Peyer's patch (tissue), 4 donors: ENCODE measurements around the gene LGMN. TPM values are rescaled to one million over a fixed set of nuclear protein-coding genes. Genes with fewer than 3 reads are reported as not detected.
A peak's percentile ranks its signal among the peaks of the same experiment; 100 is the strongest.
"Not testable (repeated sequence)": the region's sequence is repeated elsewhere in the genome, so short reads cannot be mapped to it uniquely, and the experiment has no call there.

ENCODE experiments used
- DNase-seq, 3 donors: peaks; one replicate each; pipeline ENCODE4 v3.0.0-alpha.2; 2017 to 2019
- H3K27ac ChIP-seq, 4 donors: fragments of 200-600 bp; sonication (generic); one replicate each; pipeline ENCODE4 v1.5.1; 2016 to 2019
- H3K27me3 ChIP-seq, 2 donors: fragments of 200-600 bp; sonication (generic); one replicate each; pipeline ENCODE4 v1.5.1; 2019
- H3K36me3 ChIP-seq, 3 donors: fragments of 200-600 bp; sonication (generic); one replicate each; pipeline ENCODE4 v1.5.1; 2016 to 2019
- H3K4me1 ChIP-seq, 4 donors: fragments of 200-600 bp; sonication (generic); one replicate each; pipeline ENCODE4 v1.5.1; 2016 to 2019
- H3K4me3 ChIP-seq, 4 donors: fragments of 200-600 bp; sonication (generic); 1 replicate in 3 of 4; 2 replicates in 1 of 4; pipeline ENCODE4 v1.5.1; 2016 to 2019; ENCODE audit warnings: mild to moderate bottlenecking in 1 of 4
- H3K9me3 ChIP-seq, 4 donors: fragments of 200-600 bp; sonication (generic); one replicate each; pipeline ENCODE4 v1.5.1; 2016 to 2019; ENCODE audit warnings: mild to moderate bottlenecking in 1 of 4
- POLR2A ChIP-seq, 2 donors: fragments of 450-650 bp; IDR thresholded peaks; one replicate each; pipeline ENCODE4 v1.5.1; 2017; ENCODE audit warnings: antibody characterized with exemption in 2 of 2, mild to moderate bottlenecking in 2 of 2, moderate library complexity in 2 of 2
- total RNA-seq, 4 donors: library from RNA; depleted of rRNA; stranded (reverse); fragments of >200 nt; gene quantifications; one replicate each; pipeline ENCODE4 v1.1.0, GENCODE V29; 2016
- TF ChIP-seq, protein P1 (sequence below), 6 experiments: fragments of 450-650 bp in 4 of 6; fragments of 200-600 bp in 2 of 6; sonication (generic) in 1 of 6; IDR thresholded peaks; one replicate each; pipeline ENCODE4 v1.5.1; 2017 to 2019; ENCODE audit warnings: antibody characterized with exemption in 6 of 6, mild to moderate bottlenecking in 3 of 6, moderate library complexity in 1 of 6

The LGMN gene
- total RNA-seq, 4 donors from 2014 or later, result 16.5 to 108 (median 82.5) TPM

DNA sequence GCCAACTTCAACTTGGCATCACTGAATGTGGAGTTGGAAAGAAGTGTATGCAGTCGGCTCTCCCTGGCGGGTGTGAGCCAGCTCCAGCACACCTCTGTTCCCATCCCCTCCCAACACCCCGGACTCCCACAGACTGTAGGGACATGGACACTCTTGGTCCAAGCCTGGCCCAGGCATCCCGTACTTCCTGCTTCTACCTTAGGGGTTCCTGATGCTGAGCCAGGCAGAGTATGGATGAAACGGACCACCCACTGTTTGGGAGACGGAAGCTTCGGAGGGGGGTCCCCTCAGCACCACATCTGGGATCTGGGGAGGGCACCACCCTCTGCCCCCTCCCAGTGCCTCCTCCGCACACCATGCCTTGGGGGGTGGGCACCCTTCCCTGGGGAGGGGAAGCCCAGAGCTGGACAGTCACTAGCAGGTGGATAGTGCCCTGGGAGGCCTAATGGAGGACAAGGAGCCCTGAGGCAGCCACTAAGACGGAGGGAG lies 62.0 kb downstream of the LGMN start:
- H3K4me1 ChIP-seq, result peaks cover 0 to 23% (median 2%) of the 10 kb centered on the region in 4 donors
- H3K36me3 ChIP-seq, result peaks cover 0 to 44% (median 0%) of the 10 kb centered on the region in 3 donors
- no peak for DNase-seq
- no peaks in the 10 kb centered on the region for H3K9me3 ChIP-seq
- no peaks in the 10 kb centered on the region for H3K27me3 ChIP-seq
- peak overlapping the region in 1 of 4 donors; percentile 10 for H3K27ac ChIP-seq
- no peak for TF ChIP-seq POLR2A (IDR thresholded peaks at IDR 0.05)
- TF ChIP-seq, protein P1, sequence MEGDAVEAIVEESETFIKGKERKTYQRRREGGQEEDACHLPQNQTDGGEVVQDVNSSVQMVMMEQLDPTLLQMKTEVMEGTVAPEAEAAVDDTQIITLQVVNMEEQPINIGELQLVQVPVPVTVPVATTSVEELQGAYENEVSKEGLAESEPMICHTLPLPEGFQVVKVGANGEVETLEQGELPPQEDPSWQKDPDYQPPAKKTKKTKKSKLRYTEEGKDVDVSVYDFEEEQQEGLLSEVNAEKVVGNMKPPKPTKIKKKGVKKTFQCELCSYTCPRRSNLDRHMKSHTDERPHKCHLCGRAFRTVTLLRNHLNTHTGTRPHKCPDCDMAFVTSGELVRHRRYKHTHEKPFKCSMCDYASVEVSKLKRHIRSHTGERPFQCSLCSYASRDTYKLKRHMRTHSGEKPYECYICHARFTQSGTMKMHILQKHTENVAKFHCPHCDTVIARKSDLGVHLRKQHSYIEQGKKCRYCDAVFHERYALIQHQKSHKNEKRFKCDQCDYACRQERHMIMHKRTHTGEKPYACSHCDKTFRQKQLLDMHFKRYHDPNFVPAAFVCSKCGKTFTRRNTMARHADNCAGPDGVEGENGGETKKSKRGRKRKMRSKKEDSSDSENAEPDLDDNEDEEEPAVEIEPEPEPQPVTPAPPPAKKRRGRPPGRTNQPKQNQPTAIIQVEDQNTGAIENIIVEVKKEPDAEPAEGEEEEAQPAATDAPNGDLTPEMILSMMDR (IDR thresholded peaks at IDR 0.05), result no peak
- peak overlapping the region in 2 of 4 donors; percentile 34 to 45 for H3K4me3 ChIP-seq

DNA sequence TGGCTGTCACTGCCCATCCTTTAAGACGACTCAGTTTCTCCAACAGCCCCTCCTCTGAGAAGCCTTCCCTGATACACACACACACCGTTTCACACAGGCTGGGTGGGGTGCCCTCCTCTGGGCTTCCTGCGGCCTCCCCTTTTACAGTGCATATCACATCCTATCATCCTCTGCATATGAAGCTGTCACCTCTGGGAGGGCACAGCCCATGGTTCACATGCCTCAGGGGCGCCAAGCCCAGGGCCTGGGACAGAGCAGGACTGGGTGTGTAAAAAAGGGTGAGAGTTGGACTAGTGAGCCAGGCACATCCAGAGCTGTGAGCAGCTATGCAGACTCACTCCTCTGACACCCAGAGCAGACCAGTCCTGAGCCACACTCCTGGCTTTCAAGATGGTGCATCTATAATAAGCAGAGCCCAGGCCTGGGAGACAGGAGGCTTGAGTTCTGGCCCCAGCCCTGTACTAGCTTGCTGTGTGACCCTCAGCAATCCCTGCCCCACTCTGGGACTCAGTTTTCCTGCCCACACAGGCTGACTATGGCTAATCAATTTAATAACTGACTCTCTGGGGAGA lies 62.6 kb downstream of the LGMN start:
- H3K4me3 ChIP-seq, result no peak overlapping the region
- peaks cover 0 to 44% (median 0%) of the 10 kb centered on the region in 3 donors for H3K36me3 ChIP-seq
- H3K4me1 ChIP-seq, result peaks cover 0 to 29% (median 4%) of the 10 kb centered on the region in 4 donors
- no peaks in the 10 kb centered on the region for H3K27me3 ChIP-seq
- H3K27ac ChIP-seq, result no peak overlapping the region
- H3K9me3 ChIP-seq, result no peaks in the 10 kb centered on the region
- no peak for DNase-seq
- TF ChIP-seq POLR2A (IDR thresholded peaks at IDR 0.05), result no peak
- TF ChIP-seq, protein P1 (IDR thresholded peaks at IDR 0.05), result no peak

DNA sequence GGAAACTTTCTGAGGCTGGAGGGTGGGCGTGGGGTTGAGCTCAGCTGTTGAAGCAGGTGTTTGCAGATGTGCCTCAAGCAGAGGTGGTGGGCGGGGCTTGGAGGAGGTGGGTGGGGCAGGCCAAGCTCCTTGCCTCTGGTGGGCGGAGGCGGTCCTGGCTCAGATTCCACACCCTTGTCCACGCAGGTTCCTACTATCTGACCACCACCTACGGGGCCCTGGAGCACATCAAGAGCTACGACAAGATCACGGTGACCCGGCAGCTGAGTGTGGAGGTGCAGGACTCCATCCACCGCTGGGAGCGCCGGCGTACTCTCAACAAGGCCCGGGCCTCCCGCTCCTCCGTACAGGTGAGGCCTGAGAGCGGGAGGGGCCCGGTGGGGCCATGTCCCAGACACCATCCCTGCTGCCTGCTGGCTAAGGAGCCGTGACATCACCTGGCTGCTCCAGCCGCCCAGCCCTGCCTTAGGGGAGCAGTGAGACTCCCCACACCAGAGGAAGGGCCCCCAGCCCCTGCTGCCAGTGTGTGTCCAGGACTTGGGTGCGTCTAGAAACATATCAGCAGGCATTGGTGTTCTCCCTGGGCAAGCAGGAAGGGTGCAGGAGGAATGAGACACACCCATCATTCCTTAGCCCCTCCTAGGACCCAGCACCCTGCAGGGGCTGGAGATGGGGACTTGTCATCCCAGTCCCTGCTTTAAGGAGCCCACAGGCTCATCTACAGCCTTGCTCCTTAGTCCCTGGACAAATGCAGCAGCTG lies 63.4 kb downstream of the LGMN start:
- no peak for DNase-seq
- H3K27ac ChIP-seq, result no peak overlapping the region
- peaks cover 0 to 32% (median 4%) of the 10 kb centered on the region in 4 donors for H3K4me1 ChIP-seq
- no peak overlapping the region for H3K4me3 ChIP-seq
- H3K36me3 ChIP-seq, result peaks cover 0 to 44% (median 0%) of the 10 kb centered on the region in 3 donors
- TF ChIP-seq, protein P1 (IDR thresholded peaks at IDR 0.05), result no peak
- no peak for TF ChIP-seq POLR2A (IDR thresholded peaks at IDR 0.05)
- H3K27me3 ChIP-seq, result no peaks in the 10 kb centered on the region
- H3K9me3 ChIP-seq, result no peaks in the 10 kb centered on the region

DNA sequence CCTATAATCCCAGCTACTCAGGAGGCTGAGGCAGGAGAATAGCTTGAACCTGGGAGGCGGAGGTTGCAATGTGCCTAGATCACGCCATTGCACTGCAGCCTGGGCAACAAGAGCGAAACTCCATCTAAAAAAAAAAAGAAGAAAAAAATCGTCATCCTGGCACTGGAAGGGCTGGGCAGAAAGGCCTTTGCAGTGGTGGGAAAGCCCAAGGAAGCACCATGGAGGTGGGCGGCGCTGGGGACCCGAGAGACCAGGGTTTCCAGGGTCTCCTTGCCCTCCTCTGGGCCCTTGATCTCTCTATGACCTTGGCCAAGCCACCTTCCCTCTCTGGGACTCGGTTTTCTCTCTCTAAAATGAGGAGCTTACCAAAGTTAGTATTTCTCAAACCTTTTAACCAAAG lies 65.4 kb downstream of the LGMN start:
- Histone ChIP-seq H3K27ac (no peak overlapping the region), H3K27me3 (no peaks in the 10 kb centered on the region), H3K9me3 (no peaks in the 10 kb centered on the region), H3K36me3 (peaks cover 0 to 57% (median 0%) of the 10 kb centered on the region in 3 donors), H3K4me1 (peaks cover 0 to 30% (median 4%) of the 10 kb centered on the region in 4 donors), H3K4me3 (no peak overlapping the region)
- no peak for DNase-seq
- TF ChIP-seq, protein P1 (IDR thresholded peaks at IDR 0.05), result no peak
- no peak for TF ChIP-seq POLR2A (IDR thresholded peaks at IDR 0.05)

DNA sequence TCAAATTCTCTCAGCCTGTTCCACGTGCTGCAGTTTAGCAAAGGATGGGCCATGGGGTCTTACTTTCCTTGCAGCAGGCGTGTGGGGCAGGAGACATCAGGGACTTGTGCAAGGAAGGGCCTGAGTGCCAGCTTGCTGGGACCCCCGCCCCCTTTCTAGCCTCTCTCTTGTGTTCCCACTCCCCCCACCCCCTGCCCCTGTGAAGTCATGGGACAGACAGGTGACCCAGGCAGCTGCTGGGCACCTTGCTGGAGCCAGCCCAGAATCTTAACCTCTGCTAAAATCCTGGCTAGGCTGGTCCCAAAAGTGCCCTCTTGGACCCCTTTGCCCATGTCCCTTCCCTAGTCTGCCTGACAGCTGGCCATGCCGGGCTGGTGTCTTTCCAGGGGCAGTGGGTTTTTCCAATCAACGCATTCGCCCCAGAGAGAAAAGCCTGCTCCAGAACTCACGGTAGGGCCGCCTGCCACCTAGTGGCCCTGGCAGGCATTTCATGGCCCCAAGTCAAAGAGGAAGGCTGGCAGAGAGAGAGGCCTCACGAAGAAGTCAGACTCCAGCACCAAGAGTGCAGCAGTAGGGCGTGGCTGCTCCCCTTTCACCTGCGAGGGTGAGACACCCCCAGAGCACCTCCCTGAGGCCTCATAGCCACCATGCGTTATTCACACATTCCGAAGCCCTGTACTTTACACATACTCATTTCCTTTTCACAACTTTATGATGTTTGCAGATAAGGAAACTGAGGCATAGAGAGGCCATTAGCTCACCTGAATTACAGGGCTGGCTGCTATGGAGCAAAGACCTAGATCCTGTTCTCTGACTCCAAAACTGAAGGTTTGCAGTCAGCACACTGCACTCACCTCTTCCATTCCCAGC lies 67.4 kb downstream of the LGMN start:
- TF ChIP-seq, protein P1 (IDR thresholded peaks at IDR 0.05), result peak; percentile 94 to 97 (median 95)
- no peak for TF ChIP-seq POLR2A (IDR thresholded peaks at IDR 0.05)
- Histone ChIP-seq H3K27me3 (no peaks in the 10 kb centered on the region), H3K9me3 (no peaks in the 10 kb centered on the region), H3K36me3 (peaks cover 0 to 66% (median 0%) of the 10 kb centered on the region in 3 donors), H3K4me1 (peaks cover 3 to 10% (median 9%) of the 10 kb centered on the region in 4 donors), H3K4me3 (no peak overlapping the region), H3K27ac (peak overlapping the region in 1 of 4 donors; percentile 21)
- peak; percentile 74 to 91 (median 84) for DNase-seq

DNA sequence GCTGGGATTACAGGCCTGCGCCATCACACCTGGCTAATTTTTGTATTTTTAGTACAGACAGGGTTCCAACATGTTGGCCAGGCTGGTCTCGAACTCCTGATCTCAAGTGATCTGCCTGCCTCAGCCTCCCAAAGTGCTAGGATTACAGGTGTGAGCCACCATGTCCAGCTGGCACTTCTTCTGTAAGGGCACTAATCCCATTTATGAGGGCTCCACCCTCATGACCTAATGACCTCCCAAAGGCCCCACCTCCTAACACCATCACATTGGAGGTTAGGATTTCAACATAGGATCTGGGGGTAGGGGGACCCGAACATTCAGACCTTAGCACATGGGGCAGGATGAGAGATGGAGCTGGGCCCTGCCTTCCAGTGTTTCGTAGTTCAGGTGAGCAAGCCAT lies 68.1 kb downstream of the LGMN start:
- not testable (repeated sequence) for H3K9me3 ChIP-seq, DNase-seq, H3K4me3 ChIP-seq, H3K27me3 ChIP-seq
- Histone ChIP-seq H3K36me3 (peaks cover 0 to 59% (median 0%) of the 10 kb centered on the region in 3 donors), H3K4me1 (peaks cover 3 to 12% (median 10%) of the 10 kb centered on the region in 4 donors), H3K27ac (peak overlapping the region in 1 of 4 donors; percentile 21)
